Smooth muscle cell (in vitro differentiated cells): ENCODE data around the gene ZBTB2. TPM values are rescaled to one million over a fixed set of nuclear protein-coding genes. Genes with fewer than 3 reads are reported as not detected.
A peak's percentile ranks its signal among the peaks of the same experiment; 100 is the strongest.

Source experiments
- DNase-seq: peaks from one replicate; lab custom pipeline; 2025; ENCODE audit not compliant: unreplicated experiment; lab: John Stamatoyannopoulos, UW
- H2AFZ ChIP-seq: fragments of 200-600 bp; sonication (generic); 2 replicates; pipeline ENCODE4 v1.6.0; 2016; ENCODE audit warnings: antibody characterized with exemption, low read depth, mild to moderate bottlenecking
- H3F3A ChIP-seq: fragments of 200-600 bp; sonication (generic); 2 replicates; pipeline ENCODE4 v1.6.0; 2017; ENCODE audit warnings: antibody characterized with exemption, low read depth
- H3K27ac ChIP-seq: fragments of 200-600 bp; sonication (generic); 2 replicates; pipeline ENCODE4 v1.5.1; 2016; ENCODE audit warnings: low read depth, mild to moderate bottlenecking
- H3K27me3 ChIP-seq: fragments of 200-600 bp; sonication (generic); 2 replicates; pipeline ENCODE4 v1.6.1; 2016; ENCODE audit warnings: low read depth, mild to moderate bottlenecking
- H3K36me3 ChIP-seq: fragments of 200-600 bp; sonication (generic); 2 replicates; pipeline ENCODE4 v1.5.1; 2016; ENCODE audit warnings: low read depth
- H3K4me1 ChIP-seq: fragments of 200-600 bp; sonication (generic); 2 replicates; pipeline ENCODE4 v1.5.1; 2016; ENCODE audit warnings: low read depth
- H3K4me2 ChIP-seq: fragments of 200-600 bp; sonication (generic); 2 replicates; pipeline ENCODE4 v1.6.0; 2016; ENCODE audit warnings: mild to moderate bottlenecking
- H3K4me3 ChIP-seq: fragments of 200-600 bp; sonication (generic); 2 replicates; pipeline ENCODE4 v1.5.1; 2016; ENCODE audit warnings: mild to moderate bottlenecking
- H3K79me2 ChIP-seq: fragments of 200-600 bp; sonication (generic); 2 replicates; pipeline ENCODE4 v1.6.0; 2016; ENCODE audit warnings: low read depth, mild to moderate bottlenecking
- H3K9ac ChIP-seq: fragments of 200-600 bp; sonication (generic); 2 replicates; pipeline ENCODE4 v1.6.0; 2016; ENCODE audit warnings: low read depth
- H3K9me3 ChIP-seq: fragments of 200-600 bp; sonication (generic); replicated peaks from 2 replicates; pipeline ENCODE4 v1.5.1; 2016; ENCODE audit warnings: low read depth
- H4K20me1 ChIP-seq: fragments of 200-600 bp; sonication (generic); 2 replicates; pipeline ENCODE4 v1.6.0; 2016; ENCODE audit warnings: low read depth
- CTCF ChIP-seq: fragments of 200-600 bp; sonication (generic); IDR thresholded peaks from 2 replicates; pipeline ENCODE4 v1.5.1; 2017; ENCODE audit warnings: borderline replicate concordance, mild to moderate bottlenecking, antibody characterized with exemption; ENCODE audit not compliant: insufficient read depth, poor library complexity, severe bottlenecking
- WGBS: methylation state at CpG from one replicate; pipeline ENCODE4 v1.1.7; 2016; ENCODE audit warnings: low lambda C conversion rate; 5-methylcytosine and 5-hydroxymethylcytosine counted together
- polyA plus RNA-seq: library from polyadenylated mRNA; unstranded; fragments of >200 nt; fragmentation: Nextera tagmentation; extraction: Ambion mirVana; gene quantifications from 2 replicates; pipeline ENCODE4 v1.2.1, GENCODE V29; 2016
- total RNA-seq: library from RNA; depleted of rRNA; stranded (reverse); fragments of >200 nt; gene quantifications from 2 replicates; pipeline ENCODE4 v1.2.3, GENCODE V29; 2014

ZBTB2 gene
- total and polyA plus RNA-seq, 2 experiments from 2014 or later, result 7.1 to 10.7 TPM

GRCh38 chr6:151437401-151437800 is 46.0 kb upstream of the ZBTB2 start:
- no peak for TF ChIP-seq CTCF
- peaks cover 29% of the 10 kb centered on the region for H3K79me2 ChIP-seq
- H2AFZ ChIP-seq, result no peak overlapping the region
- H4K20me1 ChIP-seq, result peaks cover 6% of the 10 kb centered on the region
- no peaks in the 10 kb centered on the region for H3K27me3 ChIP-seq
- no peak for DNase-seq
- peak overlapping the region; percentile 8 for H3K4me3 ChIP-seq
- H3K4me2 ChIP-seq, result peak overlapping the region; percentile 29
- no peaks in the 10 kb centered on the region for H3F3A ChIP-seq
- H3K27ac ChIP-seq, result peak overlapping the region; percentile 23
- H3K36me3 ChIP-seq, result no peaks in the 10 kb centered on the region
- H3K9ac ChIP-seq, result no peak overlapping the region
- no peaks in the 10 kb centered on the region for H3K4me1 ChIP-seq
- no peaks in the 10 kb centered on the region for H3K9me3 ChIP-seq

- Histone ChIP-seq H3K79me2 (peaks cover 28% of the 10 kb centered on the region), H4K20me1 (peaks cover 6% of the 10 kb centered on the region), H2AFZ (no peak overlapping the region), H3K4me1 (peaks cover under 1% of the 10 kb centered on the region), H3F3A (no peaks in the 10 kb centered on the region), H3K36me3 (no peaks in the 10 kb centered on the region), H3K27me3 (no peaks in the 10 kb centered on the region), H3K4me3 (peak overlapping the region; percentile 8), H3K27ac (peak overlapping the region; percentile 23), H3K9ac (no peak overlapping the region), H3K9me3 (no peaks in the 10 kb centered on the region), H3K4me2 (peak overlapping the region; percentile 29)
- no peak for DNase-seq
- TF ChIP-seq CTCF, result no peak
These were observed 45.4 kb upstream of the ZBTB2 start for GRCh38 chr6:151436802-151437201.

- no peak for TF ChIP-seq CTCF
- no peaks in the 10 kb centered on the region for H3K36me3 ChIP-seq
These were observed 44.9 kb upstream of the ZBTB2 start for GRCh38 chr6:151436300-151436699.

GRCh38 chr6:151434369-151434768 is 43.0 kb upstream of the ZBTB2 start:
- TF ChIP-seq CTCF, result no peak
- H3K9ac ChIP-seq, result no peak overlapping the region
- H3K36me3 ChIP-seq, result peaks cover 7% of the 10 kb centered on the region
- H3K4me2 ChIP-seq, result no peak overlapping the region
- peaks cover 8% of the 10 kb centered on the region for H3K79me2 ChIP-seq
- peaks cover 6% of the 10 kb centered on the region for H4K20me1 ChIP-seq
- WGBS, result 60% methylated on average over 2 of the region's 2 CpGs
- H3F3A ChIP-seq, result no peaks in the 10 kb centered on the region
- H3K27ac ChIP-seq, result no peak overlapping the region
- no peak overlapping the region for H2AFZ ChIP-seq
- DNase-seq, result no peak
- no peaks in the 10 kb centered on the region for H3K9me3 ChIP-seq
- H3K4me3 ChIP-seq, result no peak overlapping the region
- H3K27me3 ChIP-seq, result no peaks in the 10 kb centered on the region
- peaks cover 5% of the 10 kb centered on the region for H3K4me1 ChIP-seq

More at GRCh38 chr6:151436300-151436699, 44.9 kb upstream of the ZBTB2 start:
- Histone ChIP-seq H3K27me3 (no peaks in the 10 kb centered on the region), H4K20me1 (peaks cover 6% of the 10 kb centered on the region), H3K4me2 (peak overlapping the region; percentile 29), H3F3A (no peaks in the 10 kb centered on the region), H3K4me1 (peaks cover 5% of the 10 kb centered on the region), H3K27ac (peak overlapping the region; percentile 23), H3K4me3 (no peak overlapping the region), H3K9me3 (no peaks in the 10 kb centered on the region), H2AFZ (no peak overlapping the region), H3K9ac (no peak overlapping the region), H3K79me2 (peaks cover 23% of the 10 kb centered on the region)
- 73% methylated on average over 3 of the region's 3 CpGs for WGBS
- no peak for DNase-seq
